GM23338 (cell line): Measurements from ENCODE around the gene RRP12. TPM values are rescaled to one million over a fixed set of nuclear protein-coding genes. Genes with fewer than 3 reads are reported as not detected.

Experiments used
- ATAC-seq: fragments of 200-7000 bp; cut with Tn5 transposase; 3 replicates; pipeline ENCODE4 v1.9.1; 2020
- DNase-seq: peaks from one replicate; pipeline ENCODE4 v3.0.0-alpha.2; 2015; ENCODE audit warnings: low spot score
- H2AFZ ChIP-seq: fragments of 200-600 bp; sonication (generic); 2 replicates; pipeline ENCODE4 v1.8.0; 2016; ENCODE audit warnings: antibody characterized with exemption, mild to moderate bottlenecking, moderate library complexity
- H3F3A ChIP-seq: fragments of 200-600 bp; sonication (generic); replicated peaks from 2 replicates; pipeline ENCODE4 v1.8.0; 2017; ENCODE audit warnings: antibody characterized with exemption, mixed run types, low read depth
- H3K27ac ChIP-seq: fragments of 200-600 bp; sonication (generic); 2 replicates; pipeline ENCODE4 v1.6.1; 2016; ENCODE audit warnings: low read depth
- H3K27me3 ChIP-seq: fragments of 200-600 bp; sonication (generic); 2 replicates; pipeline ENCODE4 v1.8.0; 2016; ENCODE audit warnings: mild to moderate bottlenecking, mixed run types, moderate library complexity; ENCODE audit not compliant: insufficient read depth
- H3K36me3 ChIP-seq: fragments of 200-600 bp; sonication (generic); 2 replicates; pipeline ENCODE4 v1.8.0; 2016; ENCODE audit warnings: mild to moderate bottlenecking; ENCODE audit not compliant: insufficient read depth
- H3K4me1 ChIP-seq: fragments of 200-600 bp; sonication (generic); 2 replicates; pipeline ENCODE4 v1.8.0; 2016; ENCODE audit warnings: mild to moderate bottlenecking, moderate library complexity; ENCODE audit not compliant: insufficient read depth
- H3K4me2 ChIP-seq: fragments of 200-600 bp; sonication (generic); 2 replicates; pipeline ENCODE4 v1.7.1; 2017; ENCODE audit warnings: mixed run types
- H3K4me3 ChIP-seq: fragments of 200-600 bp; sonication (generic); 2 replicates; pipeline ENCODE4 v1.6.1; 2016; ENCODE audit warnings: mixed run types
- H3K79me2 ChIP-seq: fragments of 200-600 bp; sonication (generic); replicated peaks from 2 replicates; pipeline ENCODE4 v1.8.0; 2017; ENCODE audit warnings: mild to moderate bottlenecking; ENCODE audit not compliant: insufficient read depth
- H3K9me2 ChIP-seq: fragments of 200-600 bp; sonication (generic); 2 replicates; pipeline ENCODE4 v1.8.0; 2017; ENCODE audit not compliant: insufficient read depth
- H4K20me1 ChIP-seq: fragments of 200-600 bp; sonication (generic); replicated peaks from 2 replicates; pipeline ENCODE4 v1.8.0; 2017; ENCODE audit warnings: mild to moderate bottlenecking; ENCODE audit not compliant: insufficient read depth
- H3K27ac Mint-ChIP-seq: 2 replicates; pipeline ENCODE4 v1.8.0; 2020; ENCODE audit warnings: inconsistent platforms, mild to moderate bottlenecking, moderate library complexity, mixed read lengths
- H3K27me3 Mint-ChIP-seq: 3 replicates; pipeline ENCODE4 v1.8.0; 2022; ENCODE audit warnings: low read depth, mild to moderate bottlenecking, moderate library complexity, mixed read lengths, inconsistent platforms; ENCODE audit not compliant: insufficient read depth, poor library complexity
- H3K36me3 Mint-ChIP-seq: 3 replicates; pipeline ENCODE4 v1.8.0; 2021; ENCODE audit warnings: low read depth, mild to moderate bottlenecking, inconsistent platforms, moderate library complexity, mixed read lengths
- H3K4me1 Mint-ChIP-seq: 3 replicates; pipeline ENCODE4 v1.8.0; 2020; ENCODE audit warnings: mild to moderate bottlenecking, inconsistent platforms, mixed read lengths
- H3K4me3 Mint-ChIP-seq: 3 replicates; pipeline ENCODE4 v1.8.0; 2021; ENCODE audit warnings: moderate library complexity, mild to moderate bottlenecking, inconsistent platforms, mixed read lengths
- H3K9me3 Mint-ChIP-seq: 3 replicates; pipeline ENCODE4 v1.8.0; 2020; ENCODE audit warnings: moderate library complexity, mild to moderate bottlenecking, inconsistent platforms, mixed read lengths
- CREB1 ChIP-seq: fragments of 250-450 bp; sonication (Bioruptor Pico); IDR thresholded peaks from 2 replicates; pipeline ENCODE4 v1.5.0; 2020; ENCODE audit warnings: low read depth, mild to moderate bottlenecking, moderate library complexity
- ETS1 ChIP-seq: IDR thresholded peaks from 2 replicates; pipeline ENCODE4 v1.6.1; 2016; ENCODE audit warnings: antibody characterized with exemption
- EZH2 ChIP-seq: fragments of 200-600 bp; sonication (generic); IDR thresholded peaks from one replicate; pipeline ENCODE4 v1.8.0; 2017; ENCODE audit warnings: antibody characterized with exemption, mild to moderate bottlenecking, low read depth; ENCODE audit not compliant: unreplicated experiment
- EZH2phosphoT487 ChIP-seq: fragments of 200-600 bp; sonication (generic); IDR thresholded peaks from one replicate; pipeline ENCODE4 v1.8.1; 2018; ENCODE audit warnings: antibody characterized with exemption; ENCODE audit not compliant: unreplicated experiment
- JUNB ChIP-seq: IDR thresholded peaks from one replicate; pipeline ENCODE4 v1.6.1; 2016; ENCODE audit warnings: antibody characterized with exemption; ENCODE audit not compliant: unreplicated experiment
- NANOG ChIP-seq: IDR thresholded peaks from 2 replicates; pipeline ENCODE4 v1.6.1; 2016; ENCODE audit warnings: antibody characterized with exemption, borderline replicate concordance
- STAT1 ChIP-seq: IDR thresholded peaks from one replicate; pipeline ENCODE4 v1.6.1; 2016; ENCODE audit warnings: antibody characterized with exemption; ENCODE audit not compliant: unreplicated experiment
- ZNF114 ChIP-seq: fragments of 250-450 bp; sonication (Bioruptor Pico); IDR thresholded peaks from 2 replicates; pipeline ENCODE4 v1.5.0; 2020; ENCODE audit warnings: mild to moderate bottlenecking, moderate library complexity
- ZNF331 ChIP-seq: fragments of 250-450 bp; sonication (Bioruptor Pico); IDR thresholded peaks from 2 replicates; pipeline ENCODE4 v1.5.0; 2020; ENCODE audit warnings: low read depth, mild to moderate bottlenecking, moderate library complexity
- ZNF462 ChIP-seq: fragments of 250-450 bp; sonication (Bioruptor Pico); IDR thresholded peaks from 2 replicates; pipeline ENCODE4 v1.5.0; 2020; ENCODE audit warnings: mild to moderate bottlenecking, moderate library complexity
- polyA plus RNA-seq: library from polyadenylated mRNA; unstranded; fragments of >200 nt; fragmentation: Nextera tagmentation; extraction: Ambion mirVana; gene quantifications from 2 replicates; pipeline ENCODE4 v1.2.1, GENCODE V29; 2016
- total RNA-seq: library from RNA; depleted of rRNA; stranded (reverse); fragments of >200 nt; shearing (Covaris generic); gene quantifications from 2 replicates; pipeline ENCODE4 v1.2.3, GENCODE V29; 2014
- TF ChIP-seq, protein P1 (sequence below), 2 experiments: fragments of 200-600 bp in 1 of 2; sonication (generic) in 1 of 2; conservative IDR thresholded peaks; 2 replicates each; pipeline versions ENCODE4 v1.5.1 to v1.6.1; 2016 to 2017; ENCODE audit warnings: antibody characterized with exemption in 2 of 2, low read depth in 2 of 2, mild to moderate bottlenecking in 2 of 2, moderate library complexity in 1 of 2
- TF ChIP-seq, protein P2 (sequence below): IDR thresholded peaks from one replicate; pipeline ENCODE4 v1.6.1; 2018; ENCODE audit warnings: antibody characterized with exemption; ENCODE audit not compliant: unreplicated experiment

RRP12 gene
- total and polyA plus RNA-seq, 2 experiments from 2014 or later, result 53.4 to 62.6 TPM

- no peaks in the 10 kb centered on the region for H3K27me3 ChIP-seq
- no peak overlapping the region for H3K27ac Mint-ChIP-seq
- no peaks in the 10 kb centered on the region for H3K79me2 ChIP-seq
- no peak overlapping the region for H3K27ac ChIP-seq
- H3K27me3 Mint-ChIP-seq, result peaks cover 8% of the 10 kb centered on the region
- H3K9me2 ChIP-seq, result peaks cover 5% of the 10 kb centered on the region; the same call in 1 of the 2 replicates
- ATAC-seq (no peak), DNase-seq (no peak)
- H2AFZ ChIP-seq, result no peak overlapping the region
- H3K4me1 ChIP-seq, result no peaks in the 10 kb centered on the region
- H3K4me1 Mint-ChIP-seq, result no peaks in the 10 kb centered on the region
- H3K36me3 ChIP-seq, result no peaks in the 10 kb centered on the region
- H4K20me1 ChIP-seq, result no peaks in the 10 kb centered on the region
- TF ChIP-seq ZNF114 (CRISPR knock-in tag), result no peak
- TF ChIP-seq, protein P1, sequence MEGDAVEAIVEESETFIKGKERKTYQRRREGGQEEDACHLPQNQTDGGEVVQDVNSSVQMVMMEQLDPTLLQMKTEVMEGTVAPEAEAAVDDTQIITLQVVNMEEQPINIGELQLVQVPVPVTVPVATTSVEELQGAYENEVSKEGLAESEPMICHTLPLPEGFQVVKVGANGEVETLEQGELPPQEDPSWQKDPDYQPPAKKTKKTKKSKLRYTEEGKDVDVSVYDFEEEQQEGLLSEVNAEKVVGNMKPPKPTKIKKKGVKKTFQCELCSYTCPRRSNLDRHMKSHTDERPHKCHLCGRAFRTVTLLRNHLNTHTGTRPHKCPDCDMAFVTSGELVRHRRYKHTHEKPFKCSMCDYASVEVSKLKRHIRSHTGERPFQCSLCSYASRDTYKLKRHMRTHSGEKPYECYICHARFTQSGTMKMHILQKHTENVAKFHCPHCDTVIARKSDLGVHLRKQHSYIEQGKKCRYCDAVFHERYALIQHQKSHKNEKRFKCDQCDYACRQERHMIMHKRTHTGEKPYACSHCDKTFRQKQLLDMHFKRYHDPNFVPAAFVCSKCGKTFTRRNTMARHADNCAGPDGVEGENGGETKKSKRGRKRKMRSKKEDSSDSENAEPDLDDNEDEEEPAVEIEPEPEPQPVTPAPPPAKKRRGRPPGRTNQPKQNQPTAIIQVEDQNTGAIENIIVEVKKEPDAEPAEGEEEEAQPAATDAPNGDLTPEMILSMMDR (conservative IDR thresholded peaks at IDR 0.05; ENCODE audit: low read depth in 2 of 2), result no peak
- TF ChIP-seq EZH2phosphoT487, result no peak
- no peak for TF ChIP-seq NANOG
- TF ChIP-seq ZNF331, result no peak
- TF ChIP-seq ETS1, result no peak
- TF ChIP-seq JUNB, result no peak
- TF ChIP-seq, protein P2, sequence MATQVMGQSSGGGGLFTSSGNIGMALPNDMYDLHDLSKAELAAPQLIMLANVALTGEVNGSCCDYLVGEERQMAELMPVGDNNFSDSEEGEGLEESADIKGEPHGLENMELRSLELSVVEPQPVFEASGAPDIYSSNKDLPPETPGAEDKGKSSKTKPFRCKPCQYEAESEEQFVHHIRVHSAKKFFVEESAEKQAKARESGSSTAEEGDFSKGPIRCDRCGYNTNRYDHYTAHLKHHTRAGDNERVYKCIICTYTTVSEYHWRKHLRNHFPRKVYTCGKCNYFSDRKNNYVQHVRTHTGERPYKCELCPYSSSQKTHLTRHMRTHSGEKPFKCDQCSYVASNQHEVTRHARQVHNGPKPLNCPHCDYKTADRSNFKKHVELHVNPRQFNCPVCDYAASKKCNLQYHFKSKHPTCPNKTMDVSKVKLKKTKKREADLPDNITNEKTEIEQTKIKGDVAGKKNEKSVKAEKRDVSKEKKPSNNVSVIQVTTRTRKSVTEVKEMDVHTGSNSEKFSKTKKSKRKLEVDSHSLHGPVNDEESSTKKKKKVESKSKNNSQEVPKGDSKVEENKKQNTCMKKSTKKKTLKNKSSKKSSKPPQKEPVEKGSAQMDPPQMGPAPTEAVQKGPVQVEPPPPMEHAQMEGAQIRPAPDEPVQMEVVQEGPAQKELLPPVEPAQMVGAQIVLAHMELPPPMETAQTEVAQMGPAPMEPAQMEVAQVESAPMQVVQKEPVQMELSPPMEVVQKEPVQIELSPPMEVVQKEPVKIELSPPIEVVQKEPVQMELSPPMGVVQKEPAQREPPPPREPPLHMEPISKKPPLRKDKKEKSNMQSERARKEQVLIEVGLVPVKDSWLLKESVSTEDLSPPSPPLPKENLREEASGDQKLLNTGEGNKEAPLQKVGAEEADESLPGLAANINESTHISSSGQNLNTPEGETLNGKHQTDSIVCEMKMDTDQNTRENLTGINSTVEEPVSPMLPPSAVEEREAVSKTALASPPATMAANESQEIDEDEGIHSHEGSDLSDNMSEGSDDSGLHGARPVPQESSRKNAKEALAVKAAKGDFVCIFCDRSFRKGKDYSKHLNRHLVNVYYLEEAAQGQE, result no peak
- TF ChIP-seq STAT1, result no peak
- no peak for TF ChIP-seq CREB1 (CRISPR knock-in tag)
- TF ChIP-seq ZNF462 (CRISPR knock-in tag), result no peak
- no peak for TF ChIP-seq EZH2
- no peak overlapping the region for H3K4me2 ChIP-seq
- H3K36me3 Mint-ChIP-seq, result no peaks in the 10 kb centered on the region
- no peak overlapping the region for H3K4me3 ChIP-seq
- no peaks in the 10 kb centered on the region for H3K9me3 Mint-ChIP-seq
- no peaks in the 10 kb centered on the region for H3F3A ChIP-seq
- H3K4me3 Mint-ChIP-seq, result no peak overlapping the region
These were observed 88.2 kb downstream of the RRP12 start for GRCh38 chr10:97312897-97313296.
